T1000 (cell line): ENCODE measurements around the gene AKT3.
A peak's percentile ranks its signal among the peaks of the same experiment; 100 is the strongest.
"Not testable (repeated sequence)": the region's sequence is repeated elsewhere in the genome, so short reads cannot be mapped to it uniquely, and the experiment has no call there.

ENCODE experiments used
- DNase-seq: peaks from one replicate; lab custom pipeline; 2025; ENCODE audit warnings: mixed read lengths; lab: John Stamatoyannopoulos, UW

The AKT3 gene

DNA sequence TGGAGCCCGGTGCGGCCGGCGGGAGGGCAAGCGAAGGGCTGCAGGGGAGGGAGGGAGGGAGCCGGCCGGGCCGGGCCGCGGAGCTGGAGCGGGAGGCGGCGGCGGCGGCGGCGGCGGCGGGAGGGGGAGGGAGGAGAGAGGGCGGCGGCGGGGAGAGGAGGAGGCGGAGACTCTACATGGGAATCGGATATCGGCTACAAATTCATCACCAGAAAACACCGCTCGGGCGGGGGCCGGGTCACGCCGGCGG lies at the start of gene AKT3:
TSS of gene AKT3 (minus strand) at position 42 of the 250 bp plus-strand sequence. CDS start 7,073 bp downstream, outside the sequence.
- no peak for DNase-seq

DNA sequence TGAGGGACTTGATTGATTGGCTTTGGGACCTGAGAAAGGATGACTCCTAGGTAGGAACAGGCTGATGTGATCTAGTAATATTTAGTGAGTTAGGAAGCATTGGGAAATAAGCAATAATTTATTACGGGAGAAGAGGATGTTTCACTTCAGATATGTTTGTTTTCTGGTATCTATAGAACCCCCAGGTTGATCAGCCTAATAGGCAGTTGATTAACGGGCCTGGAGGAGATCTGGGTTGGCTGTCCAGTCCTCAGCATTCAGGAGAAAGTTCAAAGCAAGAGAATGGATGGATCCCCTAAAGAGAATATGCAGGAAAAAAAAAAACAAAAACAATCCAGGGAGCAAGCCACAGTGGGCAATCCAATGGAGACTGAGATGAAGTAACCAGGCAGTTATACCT lies 48.2 kb upstream of the AKT3 start:
- no peak for DNase-seq

DNA sequence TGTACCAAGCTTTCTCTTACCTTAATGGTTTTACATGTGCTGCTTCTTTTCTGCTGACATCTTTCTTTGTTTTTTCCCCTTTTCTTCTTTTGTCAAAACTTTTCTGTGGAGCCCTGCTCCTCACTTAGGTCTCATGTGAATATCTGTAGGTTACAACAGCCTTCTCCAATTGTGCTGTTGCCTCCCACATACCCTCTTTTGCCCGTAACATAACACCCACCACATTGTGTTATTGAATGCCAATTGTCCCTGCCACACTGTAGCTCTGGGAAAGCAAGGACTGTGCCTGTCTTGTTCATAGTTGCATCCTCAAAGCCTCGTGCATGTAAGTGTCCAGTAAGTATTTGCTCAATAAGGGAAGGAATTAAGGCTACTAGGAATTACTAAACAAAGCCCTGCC lies 46.3 kb upstream of the AKT3 start:
- DNase-seq, result no peak

DNA sequence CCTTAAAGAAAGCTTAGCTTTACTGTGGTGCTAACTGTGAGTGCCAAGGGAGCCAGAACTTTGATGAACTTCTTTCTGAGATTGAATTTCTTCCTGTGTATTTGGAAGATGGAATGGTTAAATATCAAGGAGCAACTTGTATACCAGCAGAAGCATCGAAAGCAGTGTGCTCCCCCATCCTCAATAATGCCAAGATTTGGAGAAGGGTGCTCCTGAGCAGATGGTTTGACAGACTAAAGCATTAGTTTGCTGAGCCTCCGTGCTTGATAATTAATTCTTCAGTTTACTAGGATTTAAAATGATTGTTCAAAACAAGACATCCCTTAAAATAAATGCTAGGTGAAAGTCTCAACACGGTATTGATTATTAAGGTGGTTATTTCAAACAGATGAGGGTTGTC lies 42.4 kb upstream of the AKT3 start:
- no peak for DNase-seq

DNA sequence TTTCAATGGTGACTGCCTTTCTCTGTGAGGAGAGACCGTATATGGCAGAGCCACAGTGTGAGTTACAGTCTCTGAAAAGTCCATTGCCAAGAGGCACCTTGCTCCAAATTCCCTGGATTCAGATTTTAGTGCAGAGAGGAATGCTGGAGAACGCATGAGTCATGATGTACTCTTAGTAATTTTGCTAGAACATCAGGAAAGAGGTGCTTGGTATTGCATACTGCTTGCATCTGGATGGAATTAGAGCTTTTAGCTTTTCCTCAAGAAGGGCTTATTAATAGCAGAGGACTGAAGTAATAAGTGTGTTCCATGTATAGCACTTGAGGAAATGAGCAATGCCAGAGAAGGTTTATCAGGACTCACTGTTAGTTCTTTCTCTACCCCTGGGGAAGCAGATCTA lies 40.5 kb upstream of the AKT3 start:
- no peak for DNase-seq

DNA sequence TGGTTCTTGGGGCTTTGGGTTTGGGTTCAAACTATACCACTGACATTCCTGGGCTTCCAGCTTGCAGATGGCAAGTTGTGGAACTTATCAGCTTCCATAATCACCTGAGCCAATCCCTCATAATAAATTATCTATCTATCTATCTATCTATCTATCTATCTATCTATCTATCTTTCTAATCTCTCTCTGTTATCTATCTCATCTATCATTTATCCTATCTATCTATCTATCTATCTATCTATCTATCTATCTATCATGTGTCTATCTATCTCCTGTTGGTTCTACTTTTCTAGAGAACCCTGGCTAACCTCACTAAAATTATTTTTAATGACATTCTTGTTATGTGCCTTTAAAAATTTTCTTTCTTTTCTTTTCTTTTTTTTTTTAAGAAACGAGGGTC lies 35.8 kb upstream of the AKT3 start:
- no peak for DNase-seq

- DNase-seq, result no peak
Measured at GRCh38 chr1:243884603-243885002, 34.6 kb upstream of the AKT3 start.

GRCh38 chr1:243883551-243883950 lies 33.5 kb upstream of the AKT3 start:
- no peak for DNase-seq

DNA sequence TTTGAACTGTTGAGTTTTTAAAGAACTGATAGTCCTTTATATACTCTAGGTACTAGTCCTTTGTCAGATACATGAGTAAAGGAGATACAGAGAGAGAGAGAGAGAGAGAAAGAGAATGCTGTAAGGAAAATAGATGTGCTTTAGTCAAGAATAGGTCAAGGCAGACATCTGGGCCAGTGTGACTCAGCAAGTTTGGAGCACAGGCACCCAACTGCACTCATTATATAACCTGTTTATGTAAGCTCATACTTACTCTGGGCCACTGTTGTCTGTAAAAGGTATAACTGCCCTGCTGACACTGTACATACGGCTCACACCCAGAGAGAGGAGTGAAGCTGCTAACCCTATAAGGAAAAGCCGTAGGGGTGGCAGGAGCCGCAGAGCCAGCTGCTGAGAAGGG lies 32.2 kb upstream of the AKT3 start:
- DNase-seq, result no peak

- not testable (repeated sequence) for DNase-seq
Measured at GRCh38 chr1:243877058-243877457, 27.0 kb upstream of the AKT3 start.

DNA sequence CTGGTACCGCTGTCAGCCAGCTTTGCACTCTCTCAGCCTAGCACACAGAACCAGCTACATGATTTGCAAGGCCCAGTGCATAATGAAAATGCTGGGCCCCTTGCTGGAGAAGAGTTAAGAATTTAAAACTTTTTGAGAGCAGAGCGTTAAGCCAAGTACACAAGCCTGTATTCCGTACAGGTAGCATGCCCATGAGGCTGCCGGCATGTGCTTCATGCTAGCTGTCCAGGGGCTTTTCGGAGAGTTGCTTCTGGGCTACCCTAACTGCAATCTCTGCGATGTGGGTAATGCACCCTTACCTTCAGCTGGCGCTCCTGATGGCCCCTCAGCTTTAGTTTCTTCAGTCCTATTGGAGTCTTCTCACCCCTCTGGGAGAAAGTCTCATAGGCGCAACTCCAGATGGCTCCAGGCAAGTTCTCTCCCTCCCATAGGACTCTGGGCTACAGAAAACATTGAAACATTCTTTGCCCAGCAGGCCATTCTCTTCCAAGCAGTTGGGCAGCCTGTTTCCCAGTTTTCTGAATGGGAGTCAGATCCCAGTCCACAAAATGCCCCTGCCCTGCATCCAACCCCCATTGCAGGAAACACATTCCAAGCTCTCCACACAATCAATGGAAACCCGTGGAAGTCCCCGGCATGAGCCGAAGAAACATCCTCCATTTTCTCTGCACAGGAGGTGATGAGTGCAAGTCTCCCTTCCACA lies 5.7 kb upstream of the AKT3 start:
- no peak for DNase-seq

GRCh38 chr1:243851765-243852164 lies 1.7 kb upstream of the AKT3 start:
- no peak for DNase-seq

DNA sequence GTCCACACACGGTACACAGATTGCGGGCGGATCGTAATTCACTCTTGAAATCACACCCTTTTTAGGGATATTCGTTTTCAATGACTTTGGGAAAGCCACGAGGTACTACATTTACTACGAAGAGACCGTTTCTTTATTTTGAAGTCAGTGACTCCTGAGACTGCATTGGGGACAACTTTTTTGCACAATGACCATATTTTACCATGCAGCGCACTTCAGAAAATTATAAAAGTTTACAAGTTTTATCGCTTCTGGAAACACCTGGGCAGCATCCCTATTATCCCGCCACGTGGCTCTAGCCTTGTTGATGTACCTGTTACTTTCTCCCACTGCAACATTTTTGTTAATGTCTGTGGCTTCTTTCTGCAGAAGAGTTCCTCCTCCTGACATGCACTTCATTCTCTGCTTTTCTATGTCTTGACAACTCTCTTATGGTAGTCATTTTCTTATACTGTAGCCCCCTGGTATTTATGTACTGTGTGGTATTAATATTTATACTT lies 1.3 kb upstream of the AKT3 start:
- DNase-seq, result no peak

GRCh38 chr1:243850452-243851256 lies 611 bp upstream of the AKT3 start:
- peak; percentile 88 for DNase-seq

DNA sequence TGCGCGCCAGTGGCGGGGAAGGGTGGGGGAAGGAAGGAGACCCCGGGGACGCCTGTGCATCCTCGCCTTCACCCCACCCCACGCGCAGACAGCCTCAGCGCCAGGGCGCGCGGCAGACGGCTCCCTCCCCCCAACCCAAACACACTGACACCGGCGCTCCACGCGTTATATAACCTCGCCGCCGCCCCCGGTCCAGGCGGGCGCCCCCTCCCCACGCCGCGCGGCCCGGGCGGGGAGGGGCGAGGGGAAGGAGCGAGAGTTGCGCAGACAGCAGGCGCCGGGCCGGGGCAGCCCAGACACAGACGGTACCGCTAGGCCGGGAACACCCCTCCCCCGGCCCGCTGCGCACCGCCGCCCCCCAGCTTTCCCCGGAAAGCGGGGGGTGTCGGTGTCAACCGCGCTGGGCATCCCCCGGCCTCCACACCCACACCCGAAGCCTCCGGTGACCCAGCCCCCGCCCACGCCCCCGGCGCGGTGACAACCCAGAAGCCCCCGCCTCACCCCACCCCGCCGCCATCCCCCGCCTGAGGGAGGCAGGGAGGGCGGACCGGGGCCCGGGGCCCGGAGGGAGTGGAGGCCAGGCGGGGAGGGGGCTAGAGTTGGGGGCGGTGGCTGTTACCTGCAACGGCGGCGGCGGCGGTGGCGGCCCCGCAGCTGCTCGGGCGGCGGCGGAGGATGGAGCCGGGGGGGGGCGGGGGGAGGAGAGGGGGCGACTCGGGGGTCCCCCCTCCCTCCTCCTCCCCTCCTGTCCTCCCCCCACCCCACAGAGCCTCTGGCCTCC lies 432 bp downstream of the AKT3 start:
- no peak for DNase-seq

GRCh38 chr1:243848858-243849420 lies 1.1 kb downstream of the AKT3 start:
- DNase-seq, result no peak

- no peak for DNase-seq
Measured at GRCh38 chr1:243848165-243848857, 1.7 kb downstream of the AKT3 start.

GRCh38 chr1:243846761-243847160 lies 3.3 kb downstream of the AKT3 start:
- DNase-seq, result no peak

DNA sequence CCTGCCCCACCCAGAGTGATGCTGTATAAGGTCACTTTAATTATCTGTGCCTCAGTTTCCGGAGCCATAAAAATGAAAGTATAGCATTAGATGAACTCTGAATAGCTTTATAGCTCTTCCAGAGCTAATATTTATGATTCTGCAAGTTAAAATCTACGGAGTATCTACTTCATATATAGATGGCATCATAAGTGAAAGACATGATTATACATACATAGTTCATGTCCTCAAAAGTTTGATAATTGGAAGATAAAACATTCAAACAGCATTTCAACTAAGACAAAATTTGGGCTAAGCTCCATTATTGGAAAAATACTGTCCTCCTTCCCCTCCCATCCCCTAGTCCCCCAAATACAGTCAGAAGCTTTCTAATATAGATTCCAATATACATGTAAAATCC lies 4.2 kb downstream of the AKT3 start:
- DNase-seq, result no peak

- no peak for DNase-seq
Measured at GRCh38 chr1:243844186-243844585, 5.9 kb downstream of the AKT3 start.

GRCh38 chr1:243842978-243843511 lies 7.0 kb downstream of the AKT3 start:
- DNase-seq, result no peak

DNA sequence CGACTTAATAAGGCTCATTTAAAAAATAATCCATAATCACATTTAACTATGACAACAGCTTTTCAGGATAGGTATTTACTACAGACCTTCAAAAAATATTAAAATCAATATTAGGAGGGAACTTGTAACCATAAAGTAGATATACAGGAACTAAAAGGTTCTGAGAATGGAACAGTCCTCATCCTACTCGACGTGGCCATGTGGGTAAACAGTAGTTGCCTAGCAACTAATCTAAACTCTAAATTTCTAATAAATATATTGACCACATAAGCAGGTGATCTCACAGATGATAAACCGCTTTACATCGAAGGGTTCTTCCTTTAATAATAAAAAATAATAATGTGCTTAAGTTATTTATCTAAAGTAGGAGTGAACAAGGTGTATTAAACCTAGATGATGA lies 7.9 kb downstream of the AKT3 start:
- no peak for DNase-seq
